Inferior parietal cortex (tissue), 1 donor: ENCODE measurements around the gene MAP7D3.
A peak's percentile ranks its signal among the peaks of the same experiment; 100 is the strongest.

Source experiments
- DNase-seq: peaks from one replicate; pipeline ENCODE4 v3.0.0-alpha.2; 2016; ENCODE audit errors: extremely low spot score

Gene MAP7D3

DNA sequence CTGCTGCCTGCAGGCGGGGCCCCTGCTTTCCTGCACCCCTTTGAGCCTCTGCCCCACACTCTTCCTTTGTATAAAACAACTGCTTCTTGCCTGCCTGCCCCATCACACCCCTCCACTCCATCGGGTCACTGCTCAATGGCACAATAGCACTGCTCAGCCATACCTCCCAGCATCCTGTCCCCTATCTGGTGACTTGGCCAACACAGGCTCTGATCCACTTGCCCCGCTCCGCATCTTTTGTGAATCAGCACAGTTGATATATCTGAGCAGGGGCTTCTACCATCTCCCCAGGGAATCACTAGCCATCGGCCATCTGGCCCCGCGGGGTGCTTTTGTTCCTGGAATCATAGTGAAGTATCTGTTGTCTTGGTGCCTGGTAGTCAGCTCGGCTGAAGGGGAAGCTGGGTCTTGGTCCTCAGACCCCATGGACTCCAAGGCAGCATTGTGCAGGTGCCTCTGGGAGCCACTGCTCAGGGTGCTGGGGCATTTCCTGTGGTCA, 45.3 kb downstream of the MAP7D3 start:
- DNase-seq = no peak

DNA sequence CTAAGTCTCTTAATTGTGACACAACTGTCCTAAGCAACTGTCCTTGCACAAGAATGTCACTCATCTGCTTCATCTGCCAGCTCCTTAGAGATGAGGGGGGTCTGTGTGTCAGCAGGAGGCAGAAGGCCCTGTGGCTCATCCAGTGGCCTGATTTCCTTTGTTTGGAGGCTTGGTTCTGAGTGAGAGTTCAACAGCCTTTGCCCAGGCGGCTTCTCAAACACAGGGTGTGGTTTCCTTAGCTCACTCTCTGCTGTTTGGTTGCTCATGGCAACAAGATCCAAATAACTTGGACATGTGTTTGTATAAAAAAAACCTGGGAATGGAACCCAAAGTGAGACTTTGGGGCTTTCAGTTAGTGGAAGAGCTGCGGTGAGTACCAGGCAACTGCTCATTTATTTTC, 46.6 kb downstream of the MAP7D3 start:
- DNase-seq = peak; percentile 6

DNA sequence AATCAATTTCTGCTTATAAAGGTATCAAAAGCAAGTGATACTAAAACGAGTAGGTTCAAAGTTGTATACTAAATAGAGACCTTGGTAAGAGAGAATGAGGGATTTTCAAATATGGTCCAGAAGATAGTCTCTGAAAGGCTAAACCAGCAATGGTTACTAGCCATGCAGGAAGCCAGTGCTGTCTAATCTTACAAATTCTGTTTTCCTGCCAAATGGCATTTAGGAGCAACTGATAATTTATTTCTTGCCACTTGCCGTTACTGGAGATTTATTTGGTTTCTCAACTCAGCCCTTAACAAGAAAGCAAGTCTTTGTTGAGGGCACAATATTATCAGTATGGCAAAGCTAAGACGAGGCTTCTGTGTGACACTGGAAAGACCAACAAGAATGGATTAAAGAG, 47.2 kb downstream of the MAP7D3 start:
- DNase-seq = no peak

DNA sequence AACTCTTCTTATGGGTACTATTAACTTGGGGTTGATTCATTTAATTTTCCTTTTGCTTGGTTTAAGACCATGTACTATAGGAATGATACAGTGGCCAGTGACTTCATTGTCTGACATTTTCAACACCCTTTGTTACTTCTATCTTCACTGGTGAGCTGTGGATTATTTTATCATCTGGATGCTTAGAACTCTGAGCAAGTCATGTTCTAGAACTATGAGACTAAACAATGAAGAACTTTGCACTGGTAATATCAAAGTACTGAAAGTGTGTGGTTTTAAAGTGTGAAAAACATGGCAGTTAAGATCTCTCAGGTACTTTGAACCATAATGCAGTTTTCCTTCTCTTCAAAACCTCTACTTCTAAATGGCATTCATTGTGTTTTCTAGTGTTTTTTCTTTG, 47.8 kb downstream of the MAP7D3 start:
- no peak for DNase-seq

DNA sequence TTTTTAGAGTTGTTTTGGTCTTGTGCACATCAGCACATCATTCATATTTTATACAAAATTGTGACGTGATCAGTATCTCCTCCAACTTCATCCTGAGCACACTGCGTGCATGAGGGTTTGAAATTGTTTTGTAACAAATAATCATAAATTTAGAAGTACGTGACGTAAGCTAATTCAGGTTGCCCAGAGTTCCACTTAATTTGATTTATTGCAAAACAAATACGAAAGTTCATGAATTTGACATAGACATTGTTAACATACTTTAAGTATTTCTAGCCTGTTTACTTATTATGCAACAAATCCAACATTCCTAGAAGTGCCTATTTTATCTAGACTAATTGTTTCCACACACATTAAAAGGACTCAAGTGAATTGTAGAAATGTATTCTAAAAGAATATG, 48.3 kb downstream of the MAP7D3 start:
- no peak for DNase-seq

DNA sequence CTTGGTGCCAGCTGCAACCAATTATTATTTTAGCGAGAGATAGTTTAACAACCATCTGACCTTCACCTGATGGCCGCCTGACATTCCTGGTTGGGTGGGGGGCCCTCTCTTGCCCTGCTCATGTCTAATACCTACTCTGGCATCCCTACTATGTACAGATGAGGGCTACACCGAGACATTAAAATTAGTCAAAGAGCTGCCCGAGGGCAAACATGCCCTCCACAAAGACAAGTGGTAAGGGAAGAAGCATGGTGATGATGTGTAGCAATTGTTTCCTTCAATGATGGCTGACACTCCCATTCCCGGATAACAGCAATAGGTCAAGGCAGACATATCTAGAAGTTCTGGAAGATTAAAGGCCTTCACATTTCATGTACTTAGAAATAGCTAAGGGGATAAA, 49.6 kb downstream of the MAP7D3 start:
- no peak for DNase-seq

DNA sequence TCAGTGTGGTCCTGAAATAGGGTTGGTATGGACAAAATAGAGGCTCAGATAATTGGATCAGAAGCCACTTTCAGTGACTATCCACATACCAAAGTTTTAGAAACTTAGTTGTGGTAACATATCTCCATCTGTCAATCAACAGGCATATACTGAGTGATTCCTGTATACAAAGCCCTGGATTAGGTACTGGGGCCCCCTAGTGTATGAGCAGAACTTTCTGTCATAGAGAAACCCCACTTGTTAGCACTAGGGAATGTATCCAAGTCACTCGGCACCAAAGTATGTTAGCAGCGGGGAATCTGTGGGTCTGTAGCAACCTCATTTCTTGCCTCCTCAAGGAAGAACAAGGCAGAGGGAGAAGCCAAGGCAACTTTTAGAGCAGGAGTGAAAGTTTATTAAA, 50.7 kb downstream of the MAP7D3 start:
- peak; percentile 10 for DNase-seq

DNA sequence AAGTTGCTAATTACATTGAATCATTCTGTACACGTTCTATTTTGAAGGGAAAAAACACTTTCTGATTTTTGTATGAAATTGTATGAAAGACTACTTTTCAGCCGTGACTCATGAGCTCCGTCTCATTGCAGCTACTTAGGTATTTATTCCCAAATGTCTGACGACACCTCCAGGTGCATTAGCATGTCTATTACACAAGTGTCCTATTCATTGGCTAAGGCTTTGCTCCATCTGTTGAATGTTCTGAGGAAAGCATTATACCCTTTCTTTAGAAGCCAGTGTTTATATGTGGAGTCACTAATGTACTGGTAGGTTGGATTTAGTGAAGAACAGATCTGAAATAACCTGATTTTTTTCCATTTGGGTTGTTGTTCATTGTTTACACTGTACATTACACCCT, 51.8 kb downstream of the MAP7D3 start:
- DNase-seq = no peak

DNA sequence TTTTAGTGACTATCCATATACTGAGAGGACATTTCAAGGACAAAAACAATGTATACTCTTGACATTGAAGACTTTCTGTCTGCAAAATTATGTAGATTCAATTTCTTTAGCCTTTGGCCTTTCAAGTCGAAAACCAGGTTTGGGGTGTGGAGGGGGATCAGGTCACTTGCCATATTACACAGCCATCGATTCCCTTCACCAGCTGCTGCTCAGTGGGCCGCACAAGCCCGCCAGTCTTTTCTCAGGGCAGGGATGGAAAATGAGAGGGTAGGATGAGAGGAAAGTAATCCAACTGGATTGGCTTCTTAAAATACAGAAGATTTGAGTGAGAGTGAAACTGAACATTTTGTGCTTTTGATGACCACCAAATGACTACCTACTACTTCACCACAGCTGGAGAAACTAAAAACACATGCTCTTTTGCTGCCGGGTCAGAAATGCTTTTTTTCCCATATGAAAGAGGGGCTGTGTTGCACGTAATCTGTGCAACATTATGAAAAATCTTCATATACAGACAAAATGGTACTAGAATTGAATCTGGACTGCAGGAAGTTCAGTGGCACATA, 52.4 kb downstream of the MAP7D3 start:
- no peak for DNase-seq

DNA sequence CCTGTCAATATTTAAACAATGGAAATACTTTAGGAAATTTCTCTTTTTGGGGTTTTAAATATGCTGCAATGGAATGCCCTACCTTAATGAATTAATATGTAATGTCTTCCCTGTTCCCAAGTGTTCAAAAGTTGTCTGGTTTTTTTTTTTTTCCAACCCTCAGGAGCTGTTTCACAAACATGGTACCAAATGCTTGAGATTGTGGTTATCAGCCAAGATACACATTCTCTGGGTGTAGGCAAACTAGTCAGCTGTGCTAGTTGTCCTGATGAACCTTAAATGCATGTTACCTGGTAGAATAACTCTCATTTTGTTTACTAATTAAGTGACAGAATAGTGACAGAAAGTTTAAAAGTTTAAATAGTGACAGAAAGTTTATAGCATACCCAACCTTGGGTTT, 53.2 kb downstream of the MAP7D3 start:
- DNase-seq = no peak

DNA sequence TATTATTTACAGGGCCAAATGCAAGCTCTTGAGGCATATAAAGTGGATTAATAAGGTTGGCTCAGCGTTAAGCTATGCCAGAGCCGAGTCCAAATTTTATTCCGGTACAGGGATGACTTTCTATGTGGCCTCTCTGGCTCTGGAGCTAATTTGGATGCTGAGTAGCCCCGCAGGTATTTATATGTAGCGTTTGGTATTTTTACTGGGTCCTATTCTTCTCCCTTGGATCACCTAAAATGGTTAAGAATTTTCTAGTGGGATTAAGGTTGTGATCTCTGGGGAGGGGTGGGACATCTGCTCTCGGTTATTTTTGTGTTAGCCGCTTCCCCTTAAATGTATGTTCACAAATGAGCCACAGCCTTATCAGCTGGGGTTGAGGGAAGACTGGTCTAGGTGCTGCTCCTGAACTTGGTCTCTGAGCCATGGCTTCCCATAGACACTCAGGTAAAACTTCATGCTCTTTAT, 54.5 kb downstream of the MAP7D3 start:
- no peak for DNase-seq

DNA sequence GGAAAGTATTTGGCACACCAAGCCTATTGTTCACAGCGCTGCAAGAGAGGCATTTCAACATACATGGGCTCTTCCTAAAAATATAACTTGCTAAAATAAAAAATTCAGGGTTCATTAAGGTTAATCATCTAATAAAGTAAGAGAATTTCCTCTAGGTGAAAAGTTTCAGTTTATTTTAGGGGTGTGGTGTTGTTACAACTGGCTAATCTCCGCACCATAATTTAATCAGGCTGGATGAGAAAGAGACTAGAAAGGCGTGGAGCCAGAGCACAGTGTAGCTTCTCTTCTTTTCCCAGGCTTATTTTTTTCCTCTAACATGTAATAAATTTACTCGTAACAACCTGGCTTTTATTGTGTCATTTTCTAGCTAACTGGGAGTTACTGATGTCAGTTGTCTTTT, 56.0 kb downstream of the MAP7D3 start:
- no peak for DNase-seq

DNA sequence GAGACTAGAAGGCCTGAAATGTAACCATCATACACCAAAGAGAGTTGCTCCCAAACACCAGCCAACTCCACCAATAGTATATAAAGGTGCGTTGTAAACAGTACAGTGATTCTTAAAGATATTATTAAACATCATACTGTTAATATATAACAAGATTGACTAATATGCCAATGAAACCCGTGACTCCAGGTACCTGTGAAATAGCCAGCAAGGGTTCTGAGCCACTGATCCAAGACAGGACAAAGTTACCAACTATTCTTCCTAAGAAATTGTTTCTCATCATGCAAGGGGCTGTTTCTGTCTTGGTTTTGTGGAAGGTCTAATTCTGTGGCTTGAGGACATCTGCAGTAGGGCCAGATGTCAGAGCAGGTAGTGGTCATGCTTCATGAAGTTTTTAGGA, 56.7 kb downstream of the MAP7D3 start:
- DNase-seq = no peak

DNA sequence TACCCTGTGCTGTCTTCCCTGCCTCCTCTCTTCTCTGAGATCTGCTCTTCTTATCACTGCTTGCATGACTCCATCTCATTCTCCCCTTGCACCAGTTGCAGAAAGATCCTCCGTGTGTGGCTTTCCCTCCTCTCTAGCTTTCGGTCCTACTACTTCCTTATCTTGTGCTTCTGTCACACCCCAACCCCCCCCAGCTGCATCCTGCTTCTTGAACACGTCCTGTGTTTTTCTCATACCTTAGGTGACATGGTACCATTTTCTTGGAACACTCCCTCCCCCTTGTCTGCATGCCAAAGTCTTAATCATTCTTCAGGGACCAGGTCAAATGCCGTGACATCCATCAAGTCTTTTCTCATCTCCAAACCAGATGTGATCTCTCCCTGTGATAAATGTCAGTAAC, 57.4 kb downstream of the MAP7D3 start:
- no peak for DNase-seq

DNA sequence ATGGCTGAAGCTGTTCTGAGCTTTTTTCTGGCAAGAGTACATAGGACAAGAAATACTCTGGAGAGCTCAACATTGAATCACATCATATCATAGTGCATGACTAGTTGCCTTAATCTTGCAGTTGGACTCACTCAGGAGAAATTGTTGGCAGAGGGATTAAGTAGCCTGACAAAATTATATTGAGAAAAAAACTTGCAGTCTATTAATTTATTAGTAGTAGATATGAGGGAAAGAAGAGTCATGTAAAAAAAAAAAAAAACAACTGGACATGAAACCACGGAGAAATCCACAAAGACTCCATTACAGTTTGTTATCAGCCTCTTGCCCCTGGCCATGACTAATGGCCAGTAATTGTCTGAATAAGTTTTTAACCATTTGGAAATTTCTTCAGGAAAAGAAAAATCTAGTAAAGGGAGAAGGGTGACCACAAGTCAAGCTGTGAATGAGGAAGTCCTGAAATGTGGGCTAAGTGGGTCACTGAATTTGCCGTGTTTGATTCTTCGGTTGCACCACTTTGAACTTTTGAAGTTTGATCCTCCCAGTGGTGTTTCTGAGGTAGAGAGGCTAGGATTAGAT, 58.3 kb downstream of the MAP7D3 start:
- DNase-seq = no peak

DNA sequence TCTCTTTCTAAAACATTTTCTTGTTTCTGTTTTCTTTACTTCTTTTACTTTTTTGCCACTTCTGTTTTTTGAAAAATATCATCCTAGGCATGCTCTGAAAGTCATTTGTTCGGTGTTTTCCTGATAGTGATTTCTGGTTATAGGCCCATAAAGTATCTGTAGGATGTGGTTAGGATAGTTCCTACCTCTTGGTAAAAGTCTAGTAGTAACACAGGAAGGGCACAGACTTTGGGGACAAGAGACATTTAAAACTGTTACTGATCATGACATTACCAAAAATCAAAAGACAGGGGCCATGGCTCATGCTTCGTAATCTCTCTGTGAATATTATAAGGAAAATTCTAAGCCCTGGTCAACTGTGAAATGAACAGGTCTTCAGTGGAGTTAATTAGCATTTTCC, 59.1 kb downstream of the MAP7D3 start:
- no peak for DNase-seq

DNA sequence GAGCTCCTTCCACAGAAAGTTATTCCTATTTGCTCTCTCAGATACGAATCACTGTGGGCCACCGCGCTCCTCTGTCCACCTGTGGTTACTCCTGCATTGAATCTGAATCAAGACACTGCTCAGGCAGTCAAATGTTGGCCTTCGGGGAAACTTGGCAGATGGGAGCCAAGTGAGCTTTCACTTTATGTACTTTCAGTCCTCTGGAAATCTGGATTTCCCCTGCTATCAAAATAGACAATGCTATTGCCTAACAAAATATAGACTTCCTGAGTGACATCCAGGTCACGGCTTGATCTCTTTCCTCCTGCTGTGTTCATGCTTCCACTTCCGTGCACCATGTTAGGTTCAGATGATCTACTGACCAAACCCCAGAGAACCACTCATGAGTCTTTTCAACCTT, 60.0 kb downstream of the MAP7D3 start:
- DNase-seq = no peak

DNA sequence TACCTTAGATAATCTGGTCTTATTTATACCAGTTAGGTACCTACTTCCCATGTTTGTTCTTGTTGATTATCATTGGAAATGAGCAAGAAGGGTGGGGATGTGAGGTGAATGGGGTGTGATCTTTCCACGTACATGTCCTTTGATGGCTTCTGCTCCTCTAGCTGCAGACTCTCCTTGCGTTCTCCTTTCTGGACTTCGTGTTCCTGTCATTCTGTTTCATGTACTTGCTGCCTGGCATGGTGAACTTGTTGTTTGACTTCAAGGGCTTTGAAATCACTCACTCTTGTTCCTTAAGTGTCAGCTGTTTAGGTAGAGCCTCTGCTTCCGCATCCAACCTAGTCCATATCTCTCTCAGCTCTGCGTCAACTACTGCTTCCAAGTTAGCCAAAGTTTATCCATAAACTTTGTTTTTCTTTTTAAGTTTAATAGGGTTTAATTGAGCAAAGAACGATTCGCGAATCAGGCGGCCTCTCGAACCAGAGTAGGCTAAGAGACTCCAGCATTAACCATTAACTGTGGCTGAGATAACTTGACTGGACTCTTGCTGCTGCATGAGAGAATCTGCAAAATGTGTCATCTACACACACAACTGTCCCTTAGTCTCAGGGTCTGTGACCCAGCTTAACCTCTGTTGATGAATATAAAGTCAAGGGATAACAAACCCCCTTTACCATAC, 61.0 kb downstream of the MAP7D3 start:
- no peak for DNase-seq

DNA sequence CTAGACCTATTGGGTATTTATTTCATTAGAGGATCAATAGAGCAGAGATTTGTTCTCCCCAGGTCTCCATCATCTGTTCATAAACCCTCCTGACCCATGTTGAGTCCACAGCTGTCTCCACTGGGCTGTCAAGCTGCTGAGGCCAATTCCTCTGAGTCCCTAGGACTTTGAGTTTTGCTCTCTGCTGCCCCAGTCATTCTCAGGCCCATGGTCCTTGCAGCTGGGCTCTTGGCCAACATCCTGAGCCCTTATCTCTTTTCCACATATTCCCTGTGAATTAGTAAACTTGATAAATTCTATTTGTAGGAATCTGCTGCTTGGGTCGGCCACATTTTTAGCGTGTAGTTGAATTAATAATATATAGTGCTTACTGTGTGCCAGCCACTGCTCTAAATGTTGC, 62.0 kb downstream of the MAP7D3 start:
- DNase-seq = no peak

DNA sequence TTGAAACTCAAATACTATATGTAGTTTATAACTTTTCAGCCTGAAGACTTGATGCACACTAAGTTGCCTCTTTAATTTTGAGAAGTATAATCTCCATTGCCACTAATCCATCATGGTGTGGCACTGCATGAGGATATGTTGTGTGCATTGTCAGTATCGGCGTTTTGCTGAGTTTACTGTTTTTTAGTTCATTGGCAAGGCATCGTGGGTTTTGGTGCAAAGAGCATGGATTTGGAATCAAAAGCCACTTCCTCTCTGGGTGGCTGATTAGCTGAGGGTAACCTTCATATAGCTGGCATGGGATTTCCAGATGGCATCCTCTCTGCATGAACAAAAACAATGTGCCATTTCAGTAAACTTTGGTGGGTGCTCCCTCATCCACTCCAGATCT, 65.2 kb downstream of the MAP7D3 start:
- no peak for DNase-seq

DNA sequence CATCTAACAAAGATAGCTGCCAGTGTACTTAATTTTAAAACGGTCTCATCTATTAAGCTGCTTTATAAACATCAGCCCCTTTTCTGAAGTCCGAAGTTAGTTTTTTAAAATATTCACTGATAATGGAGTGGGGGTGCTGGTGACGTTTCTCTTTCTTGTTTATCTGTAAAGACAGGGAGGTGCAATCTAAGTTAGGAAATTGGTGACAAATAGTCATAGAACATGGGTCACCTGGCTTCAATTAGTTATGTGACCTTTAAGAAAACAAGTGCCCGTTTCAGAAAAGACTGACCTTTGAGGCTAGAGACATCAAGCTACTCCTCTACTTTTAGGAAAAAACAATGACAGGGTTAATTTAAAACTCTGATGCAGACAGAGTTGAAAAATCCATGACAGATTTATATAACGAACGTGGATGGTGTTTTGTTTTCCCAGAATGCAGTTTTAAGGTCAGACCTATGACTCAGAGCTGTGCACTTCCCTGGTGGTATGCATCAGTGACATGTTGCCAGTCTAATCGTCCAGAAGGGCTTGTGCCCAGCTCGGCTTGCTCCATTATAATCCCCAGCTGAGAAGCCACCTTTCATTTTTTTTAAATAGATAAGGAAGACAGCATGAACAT, 65.7 kb downstream of the MAP7D3 start:
- DNase-seq = no peak

DNA sequence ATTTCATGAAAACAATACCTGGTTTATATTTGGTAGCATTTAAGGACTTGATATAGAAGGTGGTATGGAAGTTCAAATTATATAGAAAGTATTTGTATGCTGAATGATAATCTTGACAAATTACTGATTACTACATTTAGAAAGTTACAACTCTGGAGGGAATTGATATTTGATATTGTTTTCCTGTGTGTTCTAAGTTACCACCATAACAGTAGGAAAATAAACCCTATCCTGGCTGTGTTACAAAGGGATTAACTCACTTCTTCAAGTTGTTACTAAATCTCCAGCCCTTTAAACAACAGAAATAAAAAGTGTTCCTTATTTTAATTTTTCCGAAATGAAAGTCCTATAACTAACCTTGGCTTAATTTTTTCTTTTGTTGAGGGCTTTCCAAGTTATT, 67.3 kb downstream of the MAP7D3 start:
- no peak for DNase-seq

DNA sequence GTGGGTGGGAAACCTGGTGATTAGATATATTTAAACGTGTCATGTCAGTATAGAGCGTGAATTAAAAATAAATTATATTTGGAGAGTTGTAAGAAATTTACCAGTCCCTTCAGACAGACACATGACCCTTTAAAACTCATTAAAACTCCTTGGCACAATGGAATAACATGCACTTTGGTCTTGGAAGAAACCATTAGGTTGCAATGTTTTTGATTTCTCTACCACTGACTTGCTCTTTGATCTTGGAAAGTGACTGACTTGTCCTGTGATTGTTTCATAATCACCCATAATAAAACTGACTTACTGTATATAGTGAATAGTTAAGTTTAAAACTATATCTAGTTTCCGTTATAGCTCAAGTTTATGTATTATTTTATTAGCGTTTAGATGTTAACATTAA, 68.0 kb downstream of the MAP7D3 start:
- no peak for DNase-seq
